Measurements from ENCODE around the gene SELENOI.

DNA sequence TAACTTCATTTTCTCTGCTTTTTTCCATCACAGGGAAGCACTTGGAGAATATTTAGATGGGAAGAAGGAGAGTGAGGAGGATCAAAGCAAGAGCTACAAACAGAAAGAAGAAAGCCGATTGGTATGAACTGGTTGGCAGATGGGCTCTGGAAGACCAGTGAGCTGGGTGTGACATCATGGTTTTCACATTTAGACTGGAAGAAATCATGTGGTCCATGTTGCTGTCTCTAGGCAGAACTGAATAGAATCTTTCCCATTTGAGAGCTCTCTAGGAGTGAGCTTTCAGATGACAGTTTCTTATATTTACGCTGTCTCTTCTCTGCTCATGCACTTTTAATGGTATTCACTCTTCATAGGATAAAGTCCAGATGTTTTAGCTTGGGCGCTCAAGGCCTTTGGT, 68.4 kb downstream of the SELENOI start:
- TF ChIP-seq, protein P1, sequence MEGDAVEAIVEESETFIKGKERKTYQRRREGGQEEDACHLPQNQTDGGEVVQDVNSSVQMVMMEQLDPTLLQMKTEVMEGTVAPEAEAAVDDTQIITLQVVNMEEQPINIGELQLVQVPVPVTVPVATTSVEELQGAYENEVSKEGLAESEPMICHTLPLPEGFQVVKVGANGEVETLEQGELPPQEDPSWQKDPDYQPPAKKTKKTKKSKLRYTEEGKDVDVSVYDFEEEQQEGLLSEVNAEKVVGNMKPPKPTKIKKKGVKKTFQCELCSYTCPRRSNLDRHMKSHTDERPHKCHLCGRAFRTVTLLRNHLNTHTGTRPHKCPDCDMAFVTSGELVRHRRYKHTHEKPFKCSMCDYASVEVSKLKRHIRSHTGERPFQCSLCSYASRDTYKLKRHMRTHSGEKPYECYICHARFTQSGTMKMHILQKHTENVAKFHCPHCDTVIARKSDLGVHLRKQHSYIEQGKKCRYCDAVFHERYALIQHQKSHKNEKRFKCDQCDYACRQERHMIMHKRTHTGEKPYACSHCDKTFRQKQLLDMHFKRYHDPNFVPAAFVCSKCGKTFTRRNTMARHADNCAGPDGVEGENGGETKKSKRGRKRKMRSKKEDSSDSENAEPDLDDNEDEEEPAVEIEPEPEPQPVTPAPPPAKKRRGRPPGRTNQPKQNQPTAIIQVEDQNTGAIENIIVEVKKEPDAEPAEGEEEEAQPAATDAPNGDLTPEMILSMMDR (IDR thresholded peaks at IDR 0.05) = no peak
- no peak for TF ChIP-seq POLR2A (IDR thresholded peaks at IDR 0.05; ENCODE audit: low read depth)
- TF ChIP-seq EP300 (IDR thresholded peaks at IDR 0.05) = no peak
- TF ChIP-seq POLR2AphosphoS5 (IDR thresholded peaks at IDR 0.05) = no peak

Data from esophagus muscularis mucosa (tissue), 4 donors.